ENCODE results near the gene CADPS. TPM values are rescaled to one million over a fixed set of nuclear protein-coding genes. Genes with fewer than 3 reads are reported as not detected.
A peak's percentile ranks its signal among the peaks of the same experiment; 100 is the strongest.

Gene CADPS
- total RNA-seq, 1 experiment from 2014 or later: 7.0 TPM

GRCh38 chr3:62795978-62796657, 79.1 kb downstream of the CADPS start:
- ChIA-PET POLR2A (no interaction called here), CTCF (interaction anchor here (1.4 kb wide), 1 partner anchor 130 kb away, joined by 6 read pairs; no protein-coding TSS in a partner anchor)
- Mint-ChIP-seq H3K4me3 (no peak overlapping the region), H3K4me1 (peaks cover 28% of the 10 kb centered on the region), H3K36me3 (no peaks in the 10 kb centered on the region), H3K27ac (0 out of 2 replicates have a peak overlapping the region, but pooled peaks have one; percentile 82), H3K9me3 (no peaks in the 10 kb centered on the region), H3K27me3 (ENCODE audit: low read depth) (no peaks in the 10 kb centered on the region)
- ATAC-seq (no peak), DNase-seq (ENCODE audit: low spot score) (no peak)
- TF ChIP-seq CTCF (IDR thresholded peaks at IDR 0.05): no peak
- TF ChIP-seq ZNF121 (CRISPR knock-in tag; IDR thresholded peaks at IDR 0.05): peak; percentile 98

- POLR2A ChIA-PET: no interaction called here
- Mint-ChIP-seq H3K4me3 (no peak overlapping the region), H3K9me3 (no peaks in the 10 kb centered on the region), H3K27me3 (ENCODE audit: low read depth) (no peaks in the 10 kb centered on the region), H3K36me3 (no peaks in the 10 kb centered on the region), H3K4me1 (peaks cover 19% of the 10 kb centered on the region), H3K27ac (no peak overlapping the region)
- DNase-seq (ENCODE audit: low spot score) (no peak), ATAC-seq (no peak)
- no peak for TF ChIP-seq ZNF317 (CRISPR knock-in tag; IDR thresholded peaks at IDR 0.05; ENCODE audit: borderline replicate concordance, low read depth)
- TF ChIP-seq ETV6 (CRISPR knock-in tag; IDR thresholded peaks at IDR 0.05): no peak
- TF ChIP-seq MLX (CRISPR knock-in tag; IDR thresholded peaks at IDR 0.05): no peak
- CTCF ChIA-PET: interaction anchor here (0.6 kb wide), 1 partner anchor 542 kb away, joined by 4 read pairs; no protein-coding TSS in a partner anchor
These were observed 81.3 kb downstream of the CADPS start for GRCh38 chr3:62793946-62794345.

GRCh38 chr3:62785384-62785783, 89.8 kb downstream of the CADPS start:
- DNase-seq (ENCODE audit: low spot score): no peak
- CTCF ChIA-PET: no interaction called here

GRCh38 chr3:62781121-62781520, 94.1 kb downstream of the CADPS start:
- H3K9me3 Mint-ChIP-seq: no peaks in the 10 kb centered on the region
- no peak overlapping the region for H3K4me3 Mint-ChIP-seq
- ChIA-PET CTCF (no interaction called here), POLR2A (no interaction called here)
- no peak for TF ChIP-seq ZNF138 (CRISPR knock-in tag; conservative IDR thresholded peaks at IDR 0.05)
- no peak for TF ChIP-seq JAZF1 (CRISPR knock-in tag; IDR thresholded peaks at IDR 0.05)
- no peak for TF ChIP-seq USF1 (CRISPR knock-in tag; IDR thresholded peaks at IDR 0.05)
- H3K4me1 Mint-ChIP-seq: peaks cover 8% of the 10 kb centered on the region
- H3K36me3 Mint-ChIP-seq: no peaks in the 10 kb centered on the region
- no peak overlapping the region for H3K27ac Mint-ChIP-seq
- no peaks in the 10 kb centered on the region for H3K27me3 Mint-ChIP-seq (ENCODE audit: low read depth)
- DNase-seq (ENCODE audit: low spot score) (no peak), ATAC-seq (no peak)

More at GRCh38 chr3:62785384-62785783, 89.8 kb downstream of the CADPS start:
- H3K9me3 Mint-ChIP-seq: no peaks in the 10 kb centered on the region
- TF ChIP-seq ZNF317 (CRISPR knock-in tag; IDR thresholded peaks at IDR 0.05; ENCODE audit: borderline replicate concordance, low read depth) (peak; percentile 82), JUN (CRISPR knock-in tag; IDR thresholded peaks at IDR 0.05) (no peak), EMX1 (CRISPR knock-in tag; IDR thresholded peaks at IDR 0.05) (no peak), STAT6 (CRISPR knock-in tag; conservative IDR thresholded peaks at IDR 0.05; ENCODE audit: low read depth) (no peak)
- peak; percentile 53 for ATAC-seq
- no peaks in the 10 kb centered on the region for H3K36me3 Mint-ChIP-seq
- H3K4me3 Mint-ChIP-seq: no peak overlapping the region
- H3K27me3 Mint-ChIP-seq (ENCODE audit: low read depth): no peaks in the 10 kb centered on the region
- no peak overlapping the region for H3K27ac Mint-ChIP-seq
- POLR2A ChIA-PET: interaction anchor here (0.5 kb wide), 1 partner anchor 239 kb away, joined by 3 read pairs; no protein-coding TSS in a partner anchor
- peaks cover 8% of the 10 kb centered on the region for H3K4me1 Mint-ChIP-seq
